Esophagus squamous epithelium (tissue), 5 donors: Measurements from ENCODE around the gene MLLT10. TPM values are rescaled to one million over a fixed set of nuclear protein-coding genes. Genes with fewer than 3 reads are reported as not detected.
A peak's percentile ranks its signal among the peaks of the same experiment; 100 is the strongest.
"Not testable (repeated sequence)": the region's sequence is repeated elsewhere in the genome, so short reads cannot be mapped to it uniquely, and the experiment has no call there.

Experiments
- DNase-seq: peaks from one replicate; lab custom pipeline; 2025; lab: John Stamatoyannopoulos, UW
- H3K27ac ChIP-seq, 4 donors: fragments of 200-600 bp; sonication (generic); one replicate each; pipeline ENCODE4 v1.5.1; 2016 to 2019; ENCODE audit warnings: mild to moderate bottlenecking in 1 of 4
- H3K27me3 ChIP-seq, 4 donors: fragments of 200-600 bp; sonication (generic); 1 replicate in 3 of 4; 2 replicates in 1 of 4; pipeline versions ENCODE4 v1.5.1 to v1.6.0; 2017 to 2021; ENCODE audit warnings: antibody characterized with exemption in 1 of 4
- H3K36me3 ChIP-seq, 3 donors: fragments of 200-600 bp; sonication (generic); one replicate each; pipeline ENCODE4 v1.5.1; 2016 to 2019
- H3K4me1 ChIP-seq, 3 donors: fragments of 200-600 bp; sonication (generic); one replicate each; pipeline ENCODE4 v1.5.1; 2017 to 2019
- H3K4me3 ChIP-seq, 4 donors: fragments of 200-600 bp; sonication (generic); 1 replicate in 3 of 4; 2 replicates in 1 of 4; pipeline ENCODE4 v1.5.1; 2016 to 2019; ENCODE audit warnings: mild to moderate bottlenecking in 2 of 4, moderate library complexity in 1 of 4
- H3K9me3 ChIP-seq, 3 donors: fragments of 200-600 bp; sonication (generic); one replicate each; pipeline ENCODE4 v1.5.1; 2016 to 2019
- CTCF ChIP-seq, 6 experiments: fragments of 450-650 bp in 4 of 6; fragments of 200-600 bp in 2 of 6; sonication (generic) in 2 of 6; IDR thresholded peaks; one replicate each; pipeline ENCODE4 v1.5.1; 2016 to 2019; ENCODE audit warnings: antibody characterized with exemption in 6 of 6, mild to moderate bottlenecking in 4 of 6, moderate library complexity in 4 of 6
- POLR2A ChIP-seq, 4 donors: fragments of 450-650 bp; IDR thresholded peaks; one replicate each; pipeline ENCODE4 v1.6.1; 2017; ENCODE audit warnings: antibody characterized with exemption in 4 of 4, mild to moderate bottlenecking in 4 of 4, moderate library complexity in 3 of 4
- WGBS, 2 donors: methylation state at CpG; one replicate each; pipeline ENCODE4 v1.1.5; 2018; 5-methylcytosine and 5-hydroxymethylcytosine counted together
- intact Hi-C: fragments of 100-400 bp; cut with DNase I; formaldehyde crosslinking; loops from one replicate; pipeline ENCODE4 v1.15.0; 2022
- total RNA-seq, 4 donors: library from RNA; depleted of rRNA; stranded (reverse); fragments of >200 nt; gene quantifications; one replicate each; pipeline ENCODE4 v1.1.0, GENCODE V29; 2016
- donor health status: DM: yes; HTN: yes; CAD: no.

Gene MLLT10
- total RNA-seq, 4 donors from 2014 or later, result 22.7 to 49.6 (median 32.4) TPM

GRCh38 chr10:21707498-21707897 is 173.5 kb downstream of the MLLT10 start:
- no peak overlapping the region for H3K4me3 ChIP-seq
- DNase-seq, result no peak
- H3K27me3 ChIP-seq, result no peaks in the 10 kb centered on the region
- intact Hi-C loops, result no loop called here
- H3K36me3 ChIP-seq, result peaks cover 0 to 23% (median 0%) of the 10 kb centered on the region in 3 donors
- peaks cover 0 to 7% (median 0%) of the 10 kb centered on the region in 3 donors for H3K4me1 ChIP-seq
- peak overlapping the region in 2 of 4 donors; percentile 11 to 17 for H3K27ac ChIP-seq
- H3K9me3 ChIP-seq, result no peaks in the 10 kb centered on the region
- TF ChIP-seq CTCF (IDR thresholded peaks at IDR 0.05) (no peak), POLR2A (IDR thresholded peaks at IDR 0.05) (no peak)
- 52 to 75% methylated on average over 3 of the region's 3 CpGs for WGBS, 2 donors

- WGBS, 2 donors, result 83 to 93% methylated on average over 4 of the region's 4 CpGs
- H3K4me1 ChIP-seq, result peaks cover 0 to 10% (median 0%) of the 10 kb centered on the region in 3 donors
- H3K36me3 ChIP-seq, result peaks cover 0 to 59% (median 3%) of the 10 kb centered on the region in 3 donors
- no peak for DNase-seq
- intact Hi-C loops, result no loop called here
- TF ChIP-seq POLR2A (IDR thresholded peaks at IDR 0.05), result no peak
- no peak overlapping the region for H3K4me3 ChIP-seq
- no peak overlapping the region for H3K27ac ChIP-seq
- H3K27me3 ChIP-seq, result no peaks in the 10 kb centered on the region
- H3K9me3 ChIP-seq, result no peaks in the 10 kb centered on the region
Observed at GRCh38 chr10:21712975-21713374, 178.9 kb downstream of the MLLT10 start.

GRCh38 chr10:21715531-21716195 is 181.6 kb downstream of the MLLT10 start:
- WGBS, 2 donors, result 42% methylated on average over 2 of the region's 2 CpGs
- intact Hi-C loops, result no loop called here
- DNase-seq, result no peak

DNA sequence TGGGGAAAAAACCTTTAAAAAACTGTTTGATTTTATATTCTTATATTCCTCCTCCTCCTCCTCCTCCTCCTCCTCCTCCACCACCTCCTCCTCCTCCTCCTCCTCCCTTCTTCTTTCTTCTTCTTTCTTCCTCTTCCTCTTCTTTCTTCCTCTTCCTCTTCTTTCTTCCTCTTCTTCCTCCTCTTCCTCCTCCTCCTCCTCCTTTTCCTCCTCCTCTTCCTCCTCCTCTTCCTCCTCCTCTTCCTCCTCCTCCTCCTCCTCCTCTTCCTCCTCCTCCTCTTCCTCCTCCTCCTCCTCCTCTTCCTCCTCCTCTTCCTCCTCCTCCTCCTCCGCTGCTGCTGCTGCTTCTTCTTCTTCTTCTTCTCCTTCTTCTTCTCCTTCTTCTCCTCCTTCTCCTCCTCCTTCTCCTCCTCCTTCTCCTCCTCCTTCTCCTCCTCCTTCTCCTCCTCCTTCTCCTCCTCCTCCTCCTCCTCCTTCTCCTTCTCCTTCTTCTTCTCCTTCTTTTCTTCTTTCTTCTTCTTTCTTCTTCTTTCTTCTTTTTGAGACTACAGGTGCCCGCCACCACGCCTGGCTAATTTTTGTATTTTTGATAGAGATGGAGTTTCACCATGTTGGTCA is 183.5 kb downstream of the MLLT10 start:
- intact Hi-C loops, H3K9me3 ChIP-seq, DNase-seq, H3K27ac ChIP-seq, H3K4me3 ChIP-seq, H3K27me3 ChIP-seq: not testable (repeated sequence)
- peaks cover 0 to 17% (median 0%) of the 10 kb centered on the region in 3 donors for H3K4me1 ChIP-seq
- H3K36me3 ChIP-seq, result peaks cover 0 to 57% (median 3%) of the 10 kb centered on the region in 3 donors
- WGBS, 2 donors, result 95 to 98% methylated on average over 3 of the region's 3 CpGs

More at GRCh38 chr10:21715531-21716195, 181.6 kb downstream of the MLLT10 start:
- no peak overlapping the region for H3K27ac ChIP-seq
- H3K4me1 ChIP-seq, result peaks cover 0 to 17% (median 0%) of the 10 kb centered on the region in 3 donors
- peaks cover 0 to 63% (median 3%) of the 10 kb centered on the region in 3 donors for H3K36me3 ChIP-seq
- H3K27me3 ChIP-seq, result no peaks in the 10 kb centered on the region
- H3K4me3 ChIP-seq, result no peak overlapping the region
- H3K9me3 ChIP-seq, result no peaks in the 10 kb centered on the region
- TF ChIP-seq CTCF (IDR thresholded peaks at IDR 0.05) (no peak), POLR2A (IDR thresholded peaks at IDR 0.05) (no peak)

GRCh38 chr10:21719502-21719901 is 185.5 kb downstream of the MLLT10 start:
- TF ChIP-seq POLR2A (IDR thresholded peaks at IDR 0.05), result no peak
- TF ChIP-seq CTCF (IDR thresholded peaks at IDR 0.05), result no peak
- Histone ChIP-seq H3K27ac (no peak overlapping the region), H3K4me3 (no peak overlapping the region), H3K27me3 (no peaks in the 10 kb centered on the region), H3K36me3 (peaks cover 0 to 45% (median 3%) of the 10 kb centered on the region in 3 donors), H3K4me1 (peaks cover under 1 to 26% (median 5%) of the 10 kb centered on the region in 3 donors), H3K9me3 (no peaks in the 10 kb centered on the region)
- intact Hi-C loops, result no loop called here
- WGBS, 2 donors, result 45 to 55% methylated on average over 1 of the region's 1 CpG
- DNase-seq, result no peak

DNA sequence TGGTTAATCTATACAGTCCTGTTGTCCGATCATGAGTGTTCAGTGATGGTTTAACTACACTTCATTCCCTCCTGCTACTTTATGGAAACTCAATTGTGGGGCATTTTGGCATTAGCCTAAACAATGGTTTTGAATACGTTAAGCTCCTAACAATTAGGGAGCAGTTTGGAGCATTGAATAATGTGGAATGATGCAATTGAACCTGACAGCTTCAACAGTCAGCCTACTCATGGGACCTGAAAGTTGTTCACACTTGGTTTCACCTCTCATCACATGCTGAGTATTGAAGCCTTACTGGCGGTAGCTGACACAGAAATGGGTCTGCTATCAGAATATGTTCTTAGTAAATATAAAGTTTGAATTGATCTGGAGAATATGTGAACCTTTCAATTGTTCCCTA is 186.1 kb downstream of the MLLT10 start:
- TF ChIP-seq POLR2A (IDR thresholded peaks at IDR 0.05), result no peak
- TF ChIP-seq CTCF (IDR thresholded peaks at IDR 0.05), result no peak
- intact Hi-C loops, result loop anchor here (10.0 kb wide), 1 partner anchor 185 kb away; the partner anchor contains the start of gene MLLT10
- 70 to 80% methylated on average over 3 of the region's 3 CpGs for WGBS, 2 donors
- Histone ChIP-seq H3K9me3 (no peaks in the 10 kb centered on the region), H3K27me3 (no peaks in the 10 kb centered on the region), H3K27ac (no peak overlapping the region), H3K36me3 (peaks cover 0 to 40% (median 0%) of the 10 kb centered on the region in 3 donors), H3K4me1 (peaks cover 6 to 31% (median 11%) of the 10 kb centered on the region in 3 donors), H3K4me3 (no peak overlapping the region)
- no peak for DNase-seq
